Left lung (tissue), 14 donors: Measurements from ENCODE around the gene PNMA6A. TPM values are rescaled to one million over a fixed set of nuclear protein-coding genes. Genes with fewer than 3 reads are reported as not detected.
A peak's percentile ranks its signal among the peaks of the same experiment; 100 is the strongest.
"Not testable (repeated sequence)": the region's sequence is repeated elsewhere in the genome, so short reads cannot be mapped to it uniquely, and the experiment has no call there.

ENCODE experiments used
- ATAC-seq: fragments of 200-7000 bp; cut with Tn5 transposase; one replicate; pipeline ENCODE4 v1.9.1; 2020; ENCODE audit warnings: moderate library complexity
- DNase-seq, 4 donors: peaks; one replicate each; pipeline ENCODE4 v3.0.0-alpha.2; 2013 to 2020
- H3K27ac ChIP-seq, 2 donors: fragments of 200-600 bp; sonication (generic) in 1 of 2; one replicate each; pipeline versions ENCODE4 v1.5.0 to v1.8.0; 2020 to 2021
- H3K27me3 ChIP-seq, 2 donors: fragments of 200-600 bp; sonication (generic) in 1 of 2; one replicate each; pipeline versions ENCODE4 v1.5.0 to v1.8.0; 2020 to 2021
- H3K36me3 ChIP-seq, 2 donors: fragments of 200-600 bp; sonication (generic) in 1 of 2; one replicate each; pipeline versions ENCODE4 v1.5.0 to v1.8.0; 2020 to 2021
- H3K4me1 ChIP-seq, 2 donors: fragments of 200-600 bp; one replicate each; pipeline ENCODE4 v1.8.0; 2021
- H3K4me3 ChIP-seq, 2 donors: fragments of 200-600 bp; sonication (generic) in 1 of 2; one replicate each; pipeline versions ENCODE4 v1.5.0 to v1.8.0; 2020 to 2021; ENCODE audit warnings: mild to moderate bottlenecking in 1 of 2
- H3K9me3 ChIP-seq, 2 donors: fragments of 200-600 bp; sonication (generic) in 1 of 2; one replicate each; pipeline versions ENCODE4 v1.5.0 to v1.8.0; 2020 to 2021
- intact Hi-C, 2 donors: fragments of 100-400 bp; cut with DNase I; formaldehyde crosslinking; loops; one replicate each; pipeline versions ENCODE4 v1.11.2 to v1.14.2; 2022
- long read RNA-seq, 12 donors: library from polyadenylated mRNA in 2 of 12; unstranded in 2 of 12; transcript quantifications; one replicate each; pipeline ENCODE4 v2.0.0 and lab custom pipeline, GENCODE V29; 2019 to 2026
- polyA plus RNA-seq, 6 donors: library from polyadenylated mRNA; unstranded; fragments of 120-200 nt; gene quantifications; one replicate each; pipeline ENCODE4 v1.2.1, GENCODE V29; 2013; ENCODE audit not compliant: insufficient read length in 6 of 6
- total RNA-seq, 2 donors: library from RNA; stranded (reverse); fragmentation: NEBNext Ultra II Directional; extraction: Animal tissue kit (Norgen Biotek cat#: 25700); gene quantifications; one replicate each; pipeline ENCODE4 v1.2.1, GENCODE V29; 2021
- TF ChIP-seq, protein P1 (sequence below), 2 donors: fragments of 200-600 bp; sonication (generic) in 1 of 2; IDR thresholded peaks; one replicate each; pipeline versions ENCODE4 v1.5.0 to v1.8.0; 2021; ENCODE audit warnings: antibody characterized with exemption in 2 of 2
- donor health status: DM: no; HTN: yes; CAD: no.
- donor health status: DM: no; HTN: no; CAD: no.

PNMA6A gene
- total RNA-seq (1 to 10 TPM; 2.2 to 3.1 TPM), polyA plus RNA-seq (1 to 10 TPM; 1.7 to 2.8 (median 2.4) TPM)
- long read RNA-seq, donor 1: 0 reads
- long read RNA-seq, donor 2, partial matches to known transcripts: 0 of 1 reads
- long read RNA-seq, donor 2, other reads (novel, unspliced or antisense): 0 of 1 reads
- long read RNA-seq, donor 3, partial matches to known transcripts: 0 of 2 reads
- long read RNA-seq, donor 3, other reads (novel, unspliced or antisense): 0 of 2 reads
- long read RNA-seq, donor 4: 0 reads
- long read RNA-seq, donor 5, partial matches to known transcripts: 0 of 2 reads
- long read RNA-seq, donor 5, other reads (novel, unspliced or antisense): 0 of 2 reads
- long read RNA-seq, donor 6, partial matches to known transcripts: 0 of 1 reads
- long read RNA-seq, donor 6, other reads (novel, unspliced or antisense): 0 of 1 reads
- long read RNA-seq, donor 7: 0 reads
- long read RNA-seq, donor 8, partial matches to known transcripts: 0 of 1 reads
- long read RNA-seq, donor 8, other reads (novel, unspliced or antisense): 0 of 1 reads
- long read RNA-seq, donor 9: 0 reads
- long read RNA-seq, donor 10, partial matches to known transcripts: 0 of 2 reads
- long read RNA-seq, donor 10, other reads (novel, unspliced or antisense): 1 of 2 reads
- long read RNA-seq, donor 11, transcript PNMA6A-201 (2 exons, 2,209 nt): major isoform, 15 of 15 reads
- long read RNA-seq, donor 11, partial matches to known transcripts: 0 of 15 reads
- long read RNA-seq, donor 11, other reads (novel, unspliced or antisense): 0 of 15 reads
- long read RNA-seq, donor 12, partial matches to known transcripts: 0 of 1 reads
- long read RNA-seq, donor 12, other reads (novel, unspliced or antisense): 0 of 1 reads

- H3K4me1 ChIP-seq, H3K36me3 ChIP-seq, H3K27me3 ChIP-seq, H3K4me3 ChIP-seq, DNase-seq, H3K9me3 ChIP-seq, H3K27ac ChIP-seq, intact Hi-C loops: not testable (repeated sequence)
- ATAC-seq: peak; percentile 83
These were observed at the start of gene PNMA6A for GRCh38 chrX:153071909-153072583. PNMA6A (plus strand) TSS chrX:153072454; CDS start chrX:153073063, 609 bp downstream.

- ATAC-seq, H3K27me3 ChIP-seq, H3K9me3 ChIP-seq, DNase-seq, H3K36me3 ChIP-seq, intact Hi-C loops, H3K4me3 ChIP-seq, H3K27ac ChIP-seq, H3K4me1 ChIP-seq: not testable (repeated sequence)
These were observed 45.8 kb upstream of the PNMA6A start for GRCh38 chrX:153026501-153026900.

DNA sequence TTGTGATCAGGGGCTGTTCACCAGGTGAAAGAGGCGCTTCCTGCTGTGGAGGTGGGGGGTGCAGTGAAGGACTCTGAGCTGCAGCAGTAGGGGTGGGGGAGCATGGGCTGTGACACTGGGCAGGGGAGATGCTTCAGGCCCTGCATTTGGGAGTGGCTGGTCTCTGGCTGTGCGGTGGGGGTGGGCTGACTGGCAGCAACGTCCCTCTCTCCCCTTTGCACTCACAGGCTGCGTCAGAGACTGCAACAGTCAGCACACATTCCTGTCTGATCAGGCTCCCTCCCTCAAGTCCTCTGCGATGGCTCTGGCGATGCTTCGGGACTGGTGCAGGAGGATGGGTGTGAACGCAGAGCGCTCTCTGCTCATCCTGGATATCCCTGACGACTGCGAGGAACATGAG, 43.8 kb upstream of the PNMA6A start:
- H3K4me3 ChIP-seq, ATAC-seq, DNase-seq, H3K27me3 ChIP-seq, H3K36me3 ChIP-seq, intact Hi-C loops, H3K9me3 ChIP-seq, H3K27ac ChIP-seq, H3K4me1 ChIP-seq: not testable (repeated sequence)

GRCh38 chrX:153029162-153029561, 43.1 kb upstream of the PNMA6A start:
- Histone ChIP-seq H3K27me3 (no peaks in the 10 kb centered on the region), H3K9me3 (no peaks in the 10 kb centered on the region), H3K4me3 (no peak overlapping the region), H3K36me3 (no peaks in the 10 kb centered on the region), H3K4me1 (no peaks in the 10 kb centered on the region), H3K27ac (no peak overlapping the region)
- ATAC-seq: no peak
- intact Hi-C loops: no loop called here
- no peak for DNase-seq
- TF ChIP-seq, protein P1, sequence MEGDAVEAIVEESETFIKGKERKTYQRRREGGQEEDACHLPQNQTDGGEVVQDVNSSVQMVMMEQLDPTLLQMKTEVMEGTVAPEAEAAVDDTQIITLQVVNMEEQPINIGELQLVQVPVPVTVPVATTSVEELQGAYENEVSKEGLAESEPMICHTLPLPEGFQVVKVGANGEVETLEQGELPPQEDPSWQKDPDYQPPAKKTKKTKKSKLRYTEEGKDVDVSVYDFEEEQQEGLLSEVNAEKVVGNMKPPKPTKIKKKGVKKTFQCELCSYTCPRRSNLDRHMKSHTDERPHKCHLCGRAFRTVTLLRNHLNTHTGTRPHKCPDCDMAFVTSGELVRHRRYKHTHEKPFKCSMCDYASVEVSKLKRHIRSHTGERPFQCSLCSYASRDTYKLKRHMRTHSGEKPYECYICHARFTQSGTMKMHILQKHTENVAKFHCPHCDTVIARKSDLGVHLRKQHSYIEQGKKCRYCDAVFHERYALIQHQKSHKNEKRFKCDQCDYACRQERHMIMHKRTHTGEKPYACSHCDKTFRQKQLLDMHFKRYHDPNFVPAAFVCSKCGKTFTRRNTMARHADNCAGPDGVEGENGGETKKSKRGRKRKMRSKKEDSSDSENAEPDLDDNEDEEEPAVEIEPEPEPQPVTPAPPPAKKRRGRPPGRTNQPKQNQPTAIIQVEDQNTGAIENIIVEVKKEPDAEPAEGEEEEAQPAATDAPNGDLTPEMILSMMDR (IDR thresholded peaks at IDR 0.05): no peak

DNA sequence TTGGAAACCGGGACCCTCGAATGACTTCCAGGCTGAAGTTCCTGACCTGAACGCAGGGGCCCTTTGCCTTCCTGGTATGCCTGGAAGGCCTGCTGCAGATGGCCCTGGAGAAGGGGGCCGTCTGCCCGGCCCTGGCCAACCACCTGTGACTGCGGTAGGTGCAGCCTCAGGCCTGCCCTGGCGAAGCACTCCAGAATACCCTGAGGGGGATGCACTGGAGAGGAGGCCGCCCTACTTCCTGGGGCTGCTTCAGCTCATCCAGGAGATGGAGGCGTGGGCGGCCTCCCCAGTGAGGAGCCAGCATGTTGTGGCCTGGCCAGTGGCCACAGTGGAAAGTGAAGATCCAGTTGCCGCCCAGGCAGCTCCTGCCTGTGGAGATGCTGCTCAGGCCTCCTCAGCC, 42.4 kb upstream of the PNMA6A start:
- Histone ChIP-seq H3K4me3 (no peak overlapping the region), H3K27ac (no peak overlapping the region), H3K9me3 (no peaks in the 10 kb centered on the region), H3K4me1 (no peaks in the 10 kb centered on the region), H3K27me3 (no peaks in the 10 kb centered on the region), H3K36me3 (no peaks in the 10 kb centered on the region)
- intact Hi-C loops: no loop called here
- TF ChIP-seq, protein P1 (IDR thresholded peaks at IDR 0.05): no peak
- DNase-seq (no peak), ATAC-seq (no peak)

DNA sequence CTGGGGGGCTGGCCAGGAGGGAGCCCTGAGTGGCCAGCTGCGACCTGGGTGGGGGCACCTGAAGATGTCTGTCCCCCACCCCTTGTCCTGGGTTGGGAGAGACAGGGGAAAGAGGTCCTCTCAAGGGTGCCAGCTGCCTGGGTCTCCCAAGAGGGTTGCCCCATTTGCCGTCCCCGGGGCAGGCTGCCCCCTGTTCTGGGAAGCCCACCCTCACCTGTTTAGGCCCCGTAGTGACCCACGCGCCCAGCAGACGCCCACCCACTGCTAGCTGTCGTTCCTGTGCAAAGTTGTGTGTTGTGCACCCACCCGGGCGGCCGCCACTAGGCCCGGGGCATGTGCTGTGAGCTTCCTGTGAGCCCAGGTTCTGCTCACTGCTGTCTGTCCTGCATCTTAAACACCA, 41.5 kb upstream of the PNMA6A start:
- TF ChIP-seq, protein P1 (IDR thresholded peaks at IDR 0.05): no peak
- Histone ChIP-seq H3K4me3 (no peak overlapping the region), H3K27me3 (no peaks in the 10 kb centered on the region), H3K4me1 (no peaks in the 10 kb centered on the region), H3K9me3 (no peaks in the 10 kb centered on the region), H3K36me3 (no peaks in the 10 kb centered on the region), H3K27ac (no peak overlapping the region)
- DNase-seq: no peak
- ATAC-seq: no peak
- intact Hi-C loops: no loop called here
